OCI-LY7 (cell line): ENCODE results near the gene OSBP2. TPM values are rescaled to one million over a fixed set of nuclear protein-coding genes. Genes with fewer than 3 reads are reported as not detected.

Source experiments
- BruUV-seq: library from RNA; stranded (reverse); fragments of 400-500 nt; replicated peaks from 2 replicates; lab custom pipeline; 2021; lab: Mats Ljungman, UMichigan
- CTCF ChIA-PET: fragments of 300-600 bp; sonication (Branson Sonifier 250); formaldehyde crosslinking; loops from one replicate; lab custom pipeline; 2022; ENCODE audit warnings: antibody characterized with exemption; ENCODE audit not compliant: unreplicated experiment; lab: Charles Lee
- POLR2A ChIA-PET: fragments of 300-600 bp; sonication (Branson Sonifier 250); formaldehyde crosslinking; loops from one replicate; lab custom pipeline; 2022; ENCODE audit warnings: antibody characterized with exemption; lab: Charles Lee
- DNase-seq: peaks from one replicate; pipeline ENCODE4 v3.0.0-alpha.2; 2015; ENCODE audit warnings: low spot score
- H2AFZ ChIP-seq: fragments of 200-600 bp; sonication (generic), shearing (Covaris generic); 2 replicates; pipeline ENCODE4 v1.6.1; 2014; ENCODE audit warnings: mild to moderate bottlenecking, antibody characterized with exemption, low read length, moderate library complexity
- H3K27ac ChIP-seq: fragments of 200-600 bp; sonication (generic); 2 replicates; pipeline ENCODE4 v1.5.1; 2014; ENCODE audit warnings: mixed run types, low read depth, mild to moderate bottlenecking, moderate library complexity, low read length, inconsistent platforms; ENCODE audit not compliant: poor library complexity, severe bottlenecking
- H3K36me3 ChIP-seq: fragments of 200-600 bp; sonication (generic); 2 replicates; pipeline ENCODE4 v1.6.1; 2014; ENCODE audit warnings: mild to moderate bottlenecking, antibody characterized with exemption, low read length, moderate library complexity, mixed read lengths; ENCODE audit not compliant: insufficient read depth
- H3K4me1 ChIP-seq: fragments of 200-600 bp; sonication (generic); 2 replicates; pipeline ENCODE4 v1.5.1; 2014; ENCODE audit warnings: mild to moderate bottlenecking, low read length; ENCODE audit not compliant: insufficient read depth, poor library complexity, severe bottlenecking
- H3K4me2 ChIP-seq: fragments of 200-600 bp; sonication (generic); 2 replicates; pipeline ENCODE4 v1.6.1; 2014; ENCODE audit warnings: mild to moderate bottlenecking, low read length
- H3K4me3 ChIP-seq: fragments of 200-600 bp; sonication (generic); 2 replicates; pipeline ENCODE4 v1.5.1; 2014; ENCODE audit warnings: mild to moderate bottlenecking, low read depth, low read length; ENCODE audit not compliant: poor library complexity, severe bottlenecking
- H3K79me2 ChIP-seq: fragments of 200-600 bp; sonication (generic); 2 replicates; pipeline ENCODE4 v1.6.1; 2016; ENCODE audit warnings: low read depth, mild to moderate bottlenecking, low read length, moderate library complexity, mixed read lengths; ENCODE audit not compliant: insufficient read depth
- H3K9me2 ChIP-seq: fragments of 200-600 bp; sonication (generic); 2 replicates; pipeline ENCODE4 v1.6.1; 2016; ENCODE audit warnings: mild to moderate bottlenecking, low read length, mixed read lengths; ENCODE audit not compliant: insufficient read depth
- H3K9me3 ChIP-seq: fragments of 200-600 bp; sonication (generic); 2 replicates; pipeline ENCODE4 v1.6.1; 2014; ENCODE audit warnings: mild to moderate bottlenecking, mixed run types, low read length, mixed read lengths
- H4K20me1 ChIP-seq: fragments of 200-600 bp; sonication (generic); 2 replicates; pipeline ENCODE4 v1.6.1; 2014; ENCODE audit warnings: mild to moderate bottlenecking, antibody characterized with exemption, low read length, moderate library complexity, mixed read lengths; ENCODE audit not compliant: insufficient read depth
- EZH2phosphoT487 ChIP-seq: fragments of 200-600 bp; sonication (generic); IDR thresholded peaks from 2 replicates; pipeline ENCODE4 v1.6.1; 2018; ENCODE audit warnings: low read depth, borderline replicate concordance, mild to moderate bottlenecking, mixed run types, antibody characterized with exemption, low read length, moderate library complexity, mixed read lengths
- intact Hi-C: fragments of 100-400 bp; cut with micrococcal nuclease; formaldehyde crosslinking; loops from one replicate; pipeline ENCODE4 v1.10.0; 2022; ENCODE audit not compliant: unreplicated experiment
- total RNA-seq, 2 experiments: library from RNA; depleted of rRNA in 1 of 2; stranded (reverse); fragments of >200 nt in 1 of 2; shearing (Covaris generic) in 1 of 2; gene quantifications; 2 replicates each; pipeline ENCODE4 v1.2.3, GENCODE V29; 2014 to 2022
- TF ChIP-seq, protein P1 (sequence below): fragments of 200-600 bp; sonication (generic); conservative IDR thresholded peaks from 2 replicates; pipeline ENCODE4 v1.5.1; 2014; ENCODE audit warnings: mild to moderate bottlenecking, antibody characterized with exemption, low read length, moderate library complexity, mixed read lengths

Gene OSBP2
- total RNA-seq, 2 experiments from 2014 or later: 0.19 to 0.34 TPM

DNA sequence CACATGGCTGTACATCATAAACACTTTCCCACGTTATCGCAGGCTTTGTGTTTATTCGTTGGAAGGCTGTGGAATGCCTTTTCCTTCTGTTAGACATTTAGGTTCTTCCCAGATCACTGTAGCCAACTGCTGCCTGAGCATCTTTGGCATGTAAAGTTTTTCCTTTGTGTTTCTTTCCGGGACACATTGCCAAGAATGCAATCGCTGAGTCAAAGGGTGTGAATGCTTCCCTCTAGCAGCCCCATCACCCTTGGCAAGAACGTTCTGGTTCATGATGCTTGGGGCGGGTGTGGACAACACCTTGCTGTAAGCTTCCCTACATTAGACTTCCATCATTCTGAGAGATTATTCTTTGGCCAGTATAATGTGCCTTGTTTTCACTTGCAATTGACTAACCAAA lies 136.2 kb downstream of the OSBP2 start:
- TF ChIP-seq, protein P1, sequence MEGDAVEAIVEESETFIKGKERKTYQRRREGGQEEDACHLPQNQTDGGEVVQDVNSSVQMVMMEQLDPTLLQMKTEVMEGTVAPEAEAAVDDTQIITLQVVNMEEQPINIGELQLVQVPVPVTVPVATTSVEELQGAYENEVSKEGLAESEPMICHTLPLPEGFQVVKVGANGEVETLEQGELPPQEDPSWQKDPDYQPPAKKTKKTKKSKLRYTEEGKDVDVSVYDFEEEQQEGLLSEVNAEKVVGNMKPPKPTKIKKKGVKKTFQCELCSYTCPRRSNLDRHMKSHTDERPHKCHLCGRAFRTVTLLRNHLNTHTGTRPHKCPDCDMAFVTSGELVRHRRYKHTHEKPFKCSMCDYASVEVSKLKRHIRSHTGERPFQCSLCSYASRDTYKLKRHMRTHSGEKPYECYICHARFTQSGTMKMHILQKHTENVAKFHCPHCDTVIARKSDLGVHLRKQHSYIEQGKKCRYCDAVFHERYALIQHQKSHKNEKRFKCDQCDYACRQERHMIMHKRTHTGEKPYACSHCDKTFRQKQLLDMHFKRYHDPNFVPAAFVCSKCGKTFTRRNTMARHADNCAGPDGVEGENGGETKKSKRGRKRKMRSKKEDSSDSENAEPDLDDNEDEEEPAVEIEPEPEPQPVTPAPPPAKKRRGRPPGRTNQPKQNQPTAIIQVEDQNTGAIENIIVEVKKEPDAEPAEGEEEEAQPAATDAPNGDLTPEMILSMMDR: no peak
- TF ChIP-seq EZH2phosphoT487: no peak
- ChIA-PET CTCF (no interaction called here), POLR2A (no interaction called here)
- Histone ChIP-seq H4K20me1 (no peaks in the 10 kb centered on the region), H3K4me2 (no peak overlapping the region), H3K79me2 (no peaks in the 10 kb centered on the region), H2AFZ (no peak overlapping the region), H3K9me3 (no peaks in the 10 kb centered on the region), H3K4me3 (no peak overlapping the region), H3K9me2 (no peaks in the 10 kb centered on the region), H3K36me3 (no peaks in the 10 kb centered on the region), H3K4me1 (no peaks in the 10 kb centered on the region), H3K27ac (no peak overlapping the region)
- DNase-seq: no peak
- BruUV-seq: no TSS peak
- intact Hi-C loops: no loop called here

GRCh38 chr22:30832407-30832987 lies 137.8 kb downstream of the OSBP2 start:
- Histone ChIP-seq H4K20me1 (no peaks in the 10 kb centered on the region), H3K36me3 (no peaks in the 10 kb centered on the region), H3K4me3 (no peak overlapping the region), H3K79me2 (no peaks in the 10 kb centered on the region), H3K27ac (no peak overlapping the region), H3K9me2 (no peaks in the 10 kb centered on the region), H3K9me3 (no peaks in the 10 kb centered on the region), H3K4me2 (no peak overlapping the region), H3K4me1 (no peaks in the 10 kb centered on the region), H2AFZ (no peak overlapping the region)
- BruUV-seq: no TSS peak
- intact Hi-C loops: no loop called here
- CTCF ChIA-PET: no interaction called here
- no peak for DNase-seq
- no peak for TF ChIP-seq EZH2phosphoT487
- TF ChIP-seq, protein P1: no peak
- POLR2A ChIA-PET: no interaction called here

GRCh38 chr22:30833322-30833721 lies 138.6 kb downstream of the OSBP2 start:
- no TSS peak for BruUV-seq
- CTCF ChIA-PET: no interaction called here

More at GRCh38 chr22:30833322-30833721, 138.6 kb downstream of the OSBP2 start:
- Histone ChIP-seq H3K79me2 (no peaks in the 10 kb centered on the region), H2AFZ (no peak overlapping the region), H3K36me3 (no peaks in the 10 kb centered on the region), H3K4me3 (no peak overlapping the region), H3K9me3 (no peaks in the 10 kb centered on the region), H4K20me1 (no peaks in the 10 kb centered on the region), H3K4me2 (no peak overlapping the region), H3K9me2 (no peaks in the 10 kb centered on the region), H3K27ac (no peak overlapping the region), H3K4me1 (no peaks in the 10 kb centered on the region)
- intact Hi-C loops: no loop called here
- no peak for DNase-seq
- TF ChIP-seq EZH2phosphoT487: no peak
- TF ChIP-seq, protein P1: no peak
- POLR2A ChIA-PET: no interaction called here
